Smooth muscle cell (in vitro differentiated cells): ENCODE data around the gene PHLDB2. TPM values are rescaled to one million over a fixed set of nuclear protein-coding genes. Genes with fewer than 3 reads are reported as not detected.

ENCODE experiments used
- DNase-seq: peaks from one replicate; lab custom pipeline; 2025; ENCODE audit not compliant: unreplicated experiment; lab: John Stamatoyannopoulos, UW
- H2AFZ ChIP-seq: fragments of 200-600 bp; sonication (generic); 2 replicates; pipeline ENCODE4 v1.6.0; 2016; ENCODE audit warnings: antibody characterized with exemption, low read depth, mild to moderate bottlenecking
- H3F3A ChIP-seq: fragments of 200-600 bp; sonication (generic); 2 replicates; pipeline ENCODE4 v1.6.0; 2017; ENCODE audit warnings: antibody characterized with exemption, low read depth
- H3K27ac ChIP-seq: fragments of 200-600 bp; sonication (generic); 2 replicates; pipeline ENCODE4 v1.5.1; 2016; ENCODE audit warnings: low read depth, mild to moderate bottlenecking
- H3K27me3 ChIP-seq: fragments of 200-600 bp; sonication (generic); 2 replicates; pipeline ENCODE4 v1.6.1; 2016; ENCODE audit warnings: low read depth, mild to moderate bottlenecking
- H3K36me3 ChIP-seq: fragments of 200-600 bp; sonication (generic); 2 replicates; pipeline ENCODE4 v1.5.1; 2016; ENCODE audit warnings: low read depth
- H3K4me1 ChIP-seq: fragments of 200-600 bp; sonication (generic); 2 replicates; pipeline ENCODE4 v1.5.1; 2016; ENCODE audit warnings: low read depth
- H3K4me2 ChIP-seq: fragments of 200-600 bp; sonication (generic); 2 replicates; pipeline ENCODE4 v1.6.0; 2016; ENCODE audit warnings: mild to moderate bottlenecking
- H3K4me3 ChIP-seq: fragments of 200-600 bp; sonication (generic); 2 replicates; pipeline ENCODE4 v1.5.1; 2016; ENCODE audit warnings: mild to moderate bottlenecking
- H3K79me2 ChIP-seq: fragments of 200-600 bp; sonication (generic); 2 replicates; pipeline ENCODE4 v1.6.0; 2016; ENCODE audit warnings: low read depth, mild to moderate bottlenecking
- H3K9ac ChIP-seq: fragments of 200-600 bp; sonication (generic); 2 replicates; pipeline ENCODE4 v1.6.0; 2016; ENCODE audit warnings: low read depth
- H3K9me3 ChIP-seq: fragments of 200-600 bp; sonication (generic); replicated peaks from 2 replicates; pipeline ENCODE4 v1.5.1; 2016; ENCODE audit warnings: low read depth
- H4K20me1 ChIP-seq: fragments of 200-600 bp; sonication (generic); 2 replicates; pipeline ENCODE4 v1.6.0; 2016; ENCODE audit warnings: low read depth
- WGBS: methylation state at CpG from one replicate; pipeline ENCODE4 v1.1.7; 2016; ENCODE audit warnings: low lambda C conversion rate; 5-methylcytosine and 5-hydroxymethylcytosine counted together
- polyA plus RNA-seq: library from polyadenylated mRNA; unstranded; fragments of >200 nt; fragmentation: Nextera tagmentation; extraction: Ambion mirVana; gene quantifications from 2 replicates; pipeline ENCODE4 v1.2.1, GENCODE V29; 2016
- total RNA-seq: library from RNA; depleted of rRNA; stranded (reverse); fragments of >200 nt; gene quantifications from 2 replicates; pipeline ENCODE4 v1.2.3, GENCODE V29; 2014
- TF ChIP-seq, protein P1 (sequence below): fragments of 200-600 bp; sonication (generic); IDR thresholded peaks from 2 replicates; pipeline ENCODE4 v1.5.1; 2017; ENCODE audit warnings: borderline replicate concordance, mild to moderate bottlenecking, antibody characterized with exemption; ENCODE audit not compliant: insufficient read depth, poor library complexity, severe bottlenecking

PHLDB2 gene
- total and polyA plus RNA-seq, 2 experiments from 2014 or later = 40.5 to 79.7 TPM

DNA sequence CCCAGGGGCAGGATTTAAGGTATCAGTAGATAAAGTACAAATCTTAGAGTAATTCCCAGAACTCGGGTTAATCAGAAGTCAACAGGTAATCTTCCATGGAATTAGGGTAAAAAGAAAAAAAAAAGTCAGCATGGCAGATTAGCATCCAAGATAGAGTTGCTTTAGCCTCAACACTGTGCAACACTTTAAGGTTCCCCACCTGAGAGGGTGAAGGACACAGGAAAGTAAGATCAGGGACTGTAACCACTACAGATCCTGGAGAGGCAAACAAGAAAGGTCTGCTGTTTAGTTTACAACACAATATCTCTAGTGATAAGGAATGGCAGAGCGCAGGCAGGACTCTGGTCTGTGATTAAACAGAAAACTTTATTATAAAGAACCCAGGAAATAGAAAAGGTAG is 4.1 kb upstream of the PHLDB2 start:
- Histone ChIP-seq H2AFZ (no peak overlapping the region), H3K9me3 (no peaks in the 10 kb centered on the region), H3F3A (peaks cover 3% of the 10 kb centered on the region), H3K4me3 (no peak overlapping the region), H3K36me3 (no peaks in the 10 kb centered on the region), H3K27me3 (no peaks in the 10 kb centered on the region), H3K9ac (no peak overlapping the region), H3K27ac (no peak overlapping the region), H3K4me2 (no peak overlapping the region), H3K4me1 (peaks cover 10% of the 10 kb centered on the region), H3K79me2 (no peaks in the 10 kb centered on the region), H4K20me1 (no peaks in the 10 kb centered on the region)
- WGBS = 73% methylated on average over 2 of the region's 2 CpGs
- no peak for DNase-seq
- TF ChIP-seq, protein P1, sequence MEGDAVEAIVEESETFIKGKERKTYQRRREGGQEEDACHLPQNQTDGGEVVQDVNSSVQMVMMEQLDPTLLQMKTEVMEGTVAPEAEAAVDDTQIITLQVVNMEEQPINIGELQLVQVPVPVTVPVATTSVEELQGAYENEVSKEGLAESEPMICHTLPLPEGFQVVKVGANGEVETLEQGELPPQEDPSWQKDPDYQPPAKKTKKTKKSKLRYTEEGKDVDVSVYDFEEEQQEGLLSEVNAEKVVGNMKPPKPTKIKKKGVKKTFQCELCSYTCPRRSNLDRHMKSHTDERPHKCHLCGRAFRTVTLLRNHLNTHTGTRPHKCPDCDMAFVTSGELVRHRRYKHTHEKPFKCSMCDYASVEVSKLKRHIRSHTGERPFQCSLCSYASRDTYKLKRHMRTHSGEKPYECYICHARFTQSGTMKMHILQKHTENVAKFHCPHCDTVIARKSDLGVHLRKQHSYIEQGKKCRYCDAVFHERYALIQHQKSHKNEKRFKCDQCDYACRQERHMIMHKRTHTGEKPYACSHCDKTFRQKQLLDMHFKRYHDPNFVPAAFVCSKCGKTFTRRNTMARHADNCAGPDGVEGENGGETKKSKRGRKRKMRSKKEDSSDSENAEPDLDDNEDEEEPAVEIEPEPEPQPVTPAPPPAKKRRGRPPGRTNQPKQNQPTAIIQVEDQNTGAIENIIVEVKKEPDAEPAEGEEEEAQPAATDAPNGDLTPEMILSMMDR = no peak

DNA sequence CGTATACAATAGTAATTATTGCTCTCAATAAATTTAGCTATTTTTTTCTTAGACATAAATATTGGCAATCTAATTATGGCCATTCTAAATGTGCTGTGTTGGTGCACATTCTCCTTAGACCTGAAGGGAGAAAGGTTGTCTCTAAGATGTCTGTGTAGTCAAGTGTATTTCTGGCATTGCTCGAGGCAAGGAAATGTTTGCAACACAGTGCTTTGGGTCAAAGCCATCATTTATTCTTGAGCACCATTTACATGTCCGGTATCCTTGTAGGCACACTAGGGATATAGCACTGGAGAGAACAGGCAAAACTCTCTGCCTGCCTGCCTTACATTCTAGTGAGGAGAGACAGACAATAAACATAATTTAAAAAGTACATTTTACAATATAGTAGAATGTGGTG is 2.6 kb upstream of the PHLDB2 start:
- no peak overlapping the region for H2AFZ ChIP-seq
- H3K27ac ChIP-seq = no peak overlapping the region
- H3K27me3 ChIP-seq = no peaks in the 10 kb centered on the region
- H3K4me3 ChIP-seq = no peak overlapping the region
- TF ChIP-seq, protein P1 = no peak
- no peaks in the 10 kb centered on the region for H3K9me3 ChIP-seq
- no peak for DNase-seq
- no peaks in the 10 kb centered on the region for H4K20me1 ChIP-seq
- H3K9ac ChIP-seq = no peak overlapping the region
- H3K79me2 ChIP-seq = peaks cover 9% of the 10 kb centered on the region
- H3K4me2 ChIP-seq = no peak overlapping the region
- H3K4me1 ChIP-seq = peaks cover 19% of the 10 kb centered on the region
- H3F3A ChIP-seq = peaks cover 14% of the 10 kb centered on the region
- no peaks in the 10 kb centered on the region for H3K36me3 ChIP-seq
- 92% methylated on average over 3 of the region's 3 CpGs for WGBS

DNA sequence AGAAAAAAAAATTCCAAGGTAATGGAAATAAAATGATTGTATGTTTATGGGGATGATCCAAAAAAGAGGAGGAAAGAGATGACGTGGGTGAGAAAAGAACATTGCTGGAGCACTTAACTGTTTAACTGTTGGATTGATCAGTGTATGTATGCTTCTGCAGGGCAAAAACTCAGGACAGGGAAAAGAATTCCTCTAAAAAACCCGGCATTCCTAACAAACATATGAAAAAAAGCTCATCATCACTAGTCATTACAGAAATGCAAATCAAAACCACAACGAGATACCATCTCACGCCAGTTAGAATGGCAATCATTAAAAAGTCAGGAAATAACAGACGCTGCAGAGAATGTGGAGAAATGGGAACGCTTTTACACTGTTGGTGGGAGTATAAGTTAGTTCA is 1.6 kb upstream of the PHLDB2 start:
- no peaks in the 10 kb centered on the region for H3K27me3 ChIP-seq
- H3K9ac ChIP-seq = no peak overlapping the region
- peaks cover 11% of the 10 kb centered on the region for H3F3A ChIP-seq
- no peaks in the 10 kb centered on the region for H3K9me3 ChIP-seq
- H4K20me1 ChIP-seq = peaks cover 4% of the 10 kb centered on the region
- peaks cover 19% of the 10 kb centered on the region for H3K79me2 ChIP-seq
- no peak overlapping the region for H3K4me2 ChIP-seq
- H3K4me1 ChIP-seq = peaks cover 23% of the 10 kb centered on the region
- 67% methylated on average over 6 of the region's 6 CpGs for WGBS
- DNase-seq = no peak
- no peaks in the 10 kb centered on the region for H3K36me3 ChIP-seq
- no peak overlapping the region for H3K4me3 ChIP-seq
- H2AFZ ChIP-seq = no peak overlapping the region
- no peak overlapping the region for H3K27ac ChIP-seq
- TF ChIP-seq, protein P1 = no peak

DNA sequence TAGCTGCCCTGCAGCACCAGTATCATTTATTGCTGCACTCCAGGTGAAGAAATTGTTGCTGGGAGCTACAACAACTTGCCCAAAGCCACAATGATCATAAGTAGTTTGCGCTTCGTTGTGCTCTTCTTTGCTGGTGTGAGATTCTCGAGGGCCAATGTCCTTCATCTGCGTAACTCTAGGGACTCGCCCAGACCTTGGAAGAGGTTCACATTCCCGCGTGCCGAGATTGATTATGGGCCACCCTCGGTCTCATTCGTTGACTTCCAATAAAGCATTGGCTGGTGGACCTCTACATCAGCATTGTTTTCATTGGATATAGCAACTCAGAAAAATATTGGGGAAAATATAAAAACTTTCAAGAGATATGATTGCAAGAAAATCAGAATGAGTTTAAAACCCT is 423 bp upstream of the PHLDB2 start:
- Histone ChIP-seq H4K20me1 (peaks cover 4% of the 10 kb centered on the region), H3K79me2 (peaks cover 30% of the 10 kb centered on the region), H3F3A (peaks cover 18% of the 10 kb centered on the region), H3K36me3 (no peaks in the 10 kb centered on the region), H3K9me3 (no peaks in the 10 kb centered on the region), H3K27ac (peak overlapping the region; percentile 97), H3K4me1 (peaks cover 30% of the 10 kb centered on the region), H2AFZ (peak overlapping the region; percentile 68), H3K27me3 (no peaks in the 10 kb centered on the region), H3K4me3 (peak overlapping the region; percentile 86), H3K4me2 (peak overlapping the region; percentile 93), H3K9ac (peak overlapping the region; percentile 98)
- TF ChIP-seq, protein P1 = no peak
- WGBS = 17% methylated on average over 10 of the region's 10 CpGs
- DNase-seq = no peak
